GM12873 (cell line): Measurements from ENCODE around the gene TMEM161B.

ENCODE experiments used
- TF ChIP-seq, protein P1 (sequence below): IDR thresholded peaks from 2 replicates; pipeline ENCODE4 v1.5.1; 2012; ENCODE audit warnings: low read depth, mild to moderate bottlenecking, moderate library complexity, low read length, control low read depth; ENCODE audit not compliant: insufficient read depth; ENCODE audit errors: missing control alignments

Gene TMEM161B

DNA sequence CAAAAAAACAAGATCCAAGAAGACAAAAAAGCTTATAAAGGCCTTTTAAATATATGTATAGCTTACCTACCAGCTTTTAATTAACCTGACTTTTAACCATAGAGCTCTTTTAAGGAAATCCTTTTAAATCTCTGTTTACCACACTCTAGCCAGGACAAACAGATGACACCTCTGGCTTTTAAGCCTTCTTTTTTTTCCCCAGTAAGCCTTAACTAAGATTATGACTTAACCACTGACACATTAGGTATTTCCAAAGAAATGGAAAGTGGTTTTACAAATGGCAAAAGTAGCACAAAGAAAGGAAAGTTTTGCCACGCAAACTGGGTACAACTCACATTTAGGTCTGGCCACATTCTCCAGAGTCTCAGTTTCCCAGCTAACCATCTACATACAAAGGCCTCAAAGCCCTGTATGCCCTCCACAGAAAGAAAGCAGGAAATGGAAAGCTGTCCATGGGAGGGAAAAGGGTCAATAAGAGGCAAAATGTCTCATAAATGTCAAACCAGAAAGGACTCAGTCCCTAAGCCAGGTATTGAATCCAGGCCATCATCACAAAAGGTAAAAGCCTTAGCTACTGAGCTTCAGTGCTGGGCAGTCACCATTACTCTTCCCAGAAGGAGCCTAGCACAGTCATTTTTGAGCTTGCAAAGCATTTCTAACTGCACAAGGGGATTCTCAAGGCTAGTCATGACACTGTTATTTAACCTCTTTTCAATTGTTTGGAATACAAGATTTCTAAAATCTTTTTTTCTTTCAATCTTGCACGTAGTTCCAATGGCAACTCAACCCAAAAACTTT is 19.7 kb downstream of the TMEM161B start:
- TF ChIP-seq, protein P1, sequence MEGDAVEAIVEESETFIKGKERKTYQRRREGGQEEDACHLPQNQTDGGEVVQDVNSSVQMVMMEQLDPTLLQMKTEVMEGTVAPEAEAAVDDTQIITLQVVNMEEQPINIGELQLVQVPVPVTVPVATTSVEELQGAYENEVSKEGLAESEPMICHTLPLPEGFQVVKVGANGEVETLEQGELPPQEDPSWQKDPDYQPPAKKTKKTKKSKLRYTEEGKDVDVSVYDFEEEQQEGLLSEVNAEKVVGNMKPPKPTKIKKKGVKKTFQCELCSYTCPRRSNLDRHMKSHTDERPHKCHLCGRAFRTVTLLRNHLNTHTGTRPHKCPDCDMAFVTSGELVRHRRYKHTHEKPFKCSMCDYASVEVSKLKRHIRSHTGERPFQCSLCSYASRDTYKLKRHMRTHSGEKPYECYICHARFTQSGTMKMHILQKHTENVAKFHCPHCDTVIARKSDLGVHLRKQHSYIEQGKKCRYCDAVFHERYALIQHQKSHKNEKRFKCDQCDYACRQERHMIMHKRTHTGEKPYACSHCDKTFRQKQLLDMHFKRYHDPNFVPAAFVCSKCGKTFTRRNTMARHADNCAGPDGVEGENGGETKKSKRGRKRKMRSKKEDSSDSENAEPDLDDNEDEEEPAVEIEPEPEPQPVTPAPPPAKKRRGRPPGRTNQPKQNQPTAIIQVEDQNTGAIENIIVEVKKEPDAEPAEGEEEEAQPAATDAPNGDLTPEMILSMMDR: no peak

DNA sequence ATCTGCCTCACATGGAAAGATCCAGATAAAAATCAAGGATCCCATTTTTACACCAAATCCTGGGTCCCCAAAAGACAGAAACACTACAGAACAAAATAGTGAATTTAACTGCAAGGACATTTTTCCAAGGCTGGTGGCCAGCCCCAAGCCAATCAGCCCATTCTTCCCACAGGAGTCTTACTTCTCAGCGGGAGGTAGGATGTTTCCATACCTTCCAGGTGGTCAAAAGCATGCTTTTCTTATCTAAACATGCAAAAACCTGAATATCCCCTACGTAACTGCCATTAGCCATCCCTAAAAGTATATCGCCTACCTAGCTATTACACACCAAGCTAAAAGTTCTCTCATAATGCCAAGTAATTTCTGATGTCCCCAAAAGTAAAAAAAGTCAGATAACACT is 20.6 kb downstream of the TMEM161B start:
- TF ChIP-seq, protein P1: no peak

GRCh38 chr5:88245893-88246244 is 22.8 kb downstream of the TMEM161B start:
- TF ChIP-seq, protein P1: no peak

DNA sequence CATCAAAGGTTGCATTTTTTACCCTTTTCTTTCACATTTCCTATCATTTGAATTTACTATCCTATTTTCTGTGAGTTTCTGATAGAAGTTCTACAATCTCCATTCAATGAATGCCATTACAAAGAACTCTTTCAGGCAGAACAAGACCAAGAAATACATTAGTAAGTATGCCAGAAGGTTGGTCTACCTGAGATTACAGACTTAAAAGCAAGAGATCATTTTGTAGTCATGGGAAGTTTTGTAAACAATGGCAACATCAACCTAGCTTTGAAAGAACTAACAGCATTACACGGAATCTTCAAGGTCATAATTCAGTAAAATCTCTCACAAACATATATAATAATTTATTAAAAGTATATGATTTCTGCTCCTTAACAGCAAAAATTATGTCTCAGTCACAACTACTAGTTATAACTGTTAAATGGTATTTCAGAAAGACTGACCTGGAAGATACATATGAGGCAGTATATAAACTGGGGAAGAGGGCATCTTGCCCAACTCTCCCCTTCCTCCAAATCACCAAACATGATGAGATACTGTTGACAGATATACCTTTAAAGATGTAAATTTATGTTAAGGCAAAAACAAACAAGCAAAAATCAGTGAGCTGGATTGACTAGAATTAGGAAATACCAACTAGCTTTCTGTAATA is 23.3 kb downstream of the TMEM161B start:
- TF ChIP-seq, protein P1: no peak

- TF ChIP-seq, protein P1: no peak
Measured at GRCh38 chr5:88244686-88245085, 24.0 kb downstream of the TMEM161B start.

- TF ChIP-seq, protein P1: no peak
Measured at GRCh38 chr5:88238732-88239131, 29.9 kb downstream of the TMEM161B start.

DNA sequence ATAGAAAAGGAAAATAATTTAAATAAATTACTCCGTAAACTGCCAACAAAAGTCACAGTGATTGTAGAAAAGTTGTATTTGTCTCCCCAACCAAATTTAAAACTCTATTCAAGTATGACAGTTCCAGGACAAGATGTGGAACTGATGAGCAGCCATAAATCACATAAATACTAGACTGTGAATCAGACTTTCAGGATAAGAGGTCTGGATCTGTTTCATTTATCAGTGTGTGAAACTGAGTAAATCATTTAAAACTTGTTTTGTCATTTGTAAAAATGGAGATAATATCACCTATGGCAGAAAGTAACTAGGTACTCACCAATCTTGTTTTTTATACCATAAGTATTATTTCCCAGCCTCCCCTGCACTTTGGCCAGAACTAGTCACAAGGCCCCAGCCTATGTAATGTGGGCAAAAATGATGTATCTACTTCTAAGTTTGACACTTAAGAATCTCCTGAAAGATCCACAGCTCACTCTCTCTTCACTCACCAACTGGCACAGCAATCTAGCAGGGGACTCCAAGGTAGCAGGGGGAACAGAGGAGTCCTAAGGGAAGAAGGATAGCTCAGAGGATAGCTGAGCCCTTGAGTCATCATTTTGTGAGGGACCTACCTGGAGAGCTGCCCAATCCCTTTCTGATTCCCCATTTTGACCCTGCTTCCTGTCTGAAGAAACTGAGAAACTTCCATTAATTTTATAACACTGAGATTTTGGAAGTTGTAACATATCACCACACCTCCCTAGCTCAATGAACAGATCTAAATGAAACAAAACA is 31.6 kb downstream of the TMEM161B start:
- TF ChIP-seq, protein P1: no peak
